Measurements from ENCODE around the gene MYBPC3.

DNA sequence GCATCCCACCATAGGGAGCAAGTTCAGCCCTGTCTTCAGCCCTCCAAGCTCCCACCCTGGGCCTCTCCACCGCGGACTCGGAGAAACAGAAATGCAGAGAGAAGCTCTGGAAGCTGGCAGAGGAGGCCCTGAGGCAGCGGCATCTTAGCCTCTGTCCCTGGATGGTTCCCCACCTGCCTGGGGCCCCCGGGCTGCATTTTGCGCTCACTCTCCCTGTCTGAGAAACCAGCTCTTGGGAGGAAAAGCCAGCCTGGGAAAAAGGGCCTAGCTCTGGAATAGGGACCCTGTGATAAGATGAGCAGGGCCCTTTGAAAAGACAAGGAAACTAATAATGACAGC, 37.9 kb upstream of the MYBPC3 start:
- no peak for TF ChIP-seq CTCF (IDR thresholded peaks at IDR 0.05; ENCODE audit: low read depth, low read length)
- no peak for TF ChIP-seq MYC (IDR thresholded peaks at IDR 0.05; ENCODE audit: low read depth, low read length)
- TF ChIP-seq MAX (IDR thresholded peaks at IDR 0.05; ENCODE audit: low read depth, low read length) = no peak

Measured in NB4 (cell line).